GM23338 (cell line): ENCODE results near the gene EPHA8. TPM values are rescaled to one million over a fixed set of nuclear protein-coding genes. Genes with fewer than 3 reads are reported as not detected.

ENCODE experiments used
- ATAC-seq: fragments of 200-7000 bp; cut with Tn5 transposase; 3 replicates; pipeline ENCODE4 v1.9.1; 2020
- DNase-seq: peaks from one replicate; pipeline ENCODE4 v3.0.0-alpha.2; 2015; ENCODE audit warnings: low spot score
- H2AFZ ChIP-seq: fragments of 200-600 bp; sonication (generic); 2 replicates; pipeline ENCODE4 v1.8.0; 2016; ENCODE audit warnings: antibody characterized with exemption, mild to moderate bottlenecking, moderate library complexity
- H3F3A ChIP-seq: fragments of 200-600 bp; sonication (generic); replicated peaks from 2 replicates; pipeline ENCODE4 v1.8.0; 2017; ENCODE audit warnings: antibody characterized with exemption, mixed run types, low read depth
- H3K27ac ChIP-seq: fragments of 200-600 bp; sonication (generic); 2 replicates; pipeline ENCODE4 v1.6.1; 2016; ENCODE audit warnings: low read depth
- H3K27me3 ChIP-seq: fragments of 200-600 bp; sonication (generic); 2 replicates; pipeline ENCODE4 v1.8.0; 2016; ENCODE audit warnings: mild to moderate bottlenecking, mixed run types, moderate library complexity; ENCODE audit not compliant: insufficient read depth
- H3K36me3 ChIP-seq: fragments of 200-600 bp; sonication (generic); 2 replicates; pipeline ENCODE4 v1.8.0; 2016; ENCODE audit warnings: mild to moderate bottlenecking; ENCODE audit not compliant: insufficient read depth
- H3K4me1 ChIP-seq: fragments of 200-600 bp; sonication (generic); 2 replicates; pipeline ENCODE4 v1.8.0; 2016; ENCODE audit warnings: mild to moderate bottlenecking, moderate library complexity; ENCODE audit not compliant: insufficient read depth
- H3K4me2 ChIP-seq: fragments of 200-600 bp; sonication (generic); 2 replicates; pipeline ENCODE4 v1.7.1; 2017; ENCODE audit warnings: mixed run types
- H3K4me3 ChIP-seq: fragments of 200-600 bp; sonication (generic); 2 replicates; pipeline ENCODE4 v1.6.1; 2016; ENCODE audit warnings: mixed run types
- H3K79me2 ChIP-seq: fragments of 200-600 bp; sonication (generic); replicated peaks from 2 replicates; pipeline ENCODE4 v1.8.0; 2017; ENCODE audit warnings: mild to moderate bottlenecking; ENCODE audit not compliant: insufficient read depth
- H3K9me2 ChIP-seq: fragments of 200-600 bp; sonication (generic); 2 replicates; pipeline ENCODE4 v1.8.0; 2017; ENCODE audit not compliant: insufficient read depth
- H4K20me1 ChIP-seq: fragments of 200-600 bp; sonication (generic); replicated peaks from 2 replicates; pipeline ENCODE4 v1.8.0; 2017; ENCODE audit warnings: mild to moderate bottlenecking; ENCODE audit not compliant: insufficient read depth
- H3K27ac Mint-ChIP-seq: 2 replicates; pipeline ENCODE4 v1.8.0; 2020; ENCODE audit warnings: inconsistent platforms, mild to moderate bottlenecking, moderate library complexity, mixed read lengths
- H3K27me3 Mint-ChIP-seq: 3 replicates; pipeline ENCODE4 v1.8.0; 2022; ENCODE audit warnings: low read depth, mild to moderate bottlenecking, moderate library complexity, mixed read lengths, inconsistent platforms; ENCODE audit not compliant: insufficient read depth, poor library complexity
- H3K36me3 Mint-ChIP-seq: 3 replicates; pipeline ENCODE4 v1.8.0; 2021; ENCODE audit warnings: low read depth, mild to moderate bottlenecking, inconsistent platforms, moderate library complexity, mixed read lengths
- H3K4me1 Mint-ChIP-seq: 3 replicates; pipeline ENCODE4 v1.8.0; 2020; ENCODE audit warnings: mild to moderate bottlenecking, inconsistent platforms, mixed read lengths
- H3K4me3 Mint-ChIP-seq: 3 replicates; pipeline ENCODE4 v1.8.0; 2021; ENCODE audit warnings: moderate library complexity, mild to moderate bottlenecking, inconsistent platforms, mixed read lengths
- H3K9me3 Mint-ChIP-seq: 3 replicates; pipeline ENCODE4 v1.8.0; 2020; ENCODE audit warnings: moderate library complexity, mild to moderate bottlenecking, inconsistent platforms, mixed read lengths
- EZH2 ChIP-seq: fragments of 200-600 bp; sonication (generic); IDR thresholded peaks from one replicate; pipeline ENCODE4 v1.8.0; 2017; ENCODE audit warnings: antibody characterized with exemption, mild to moderate bottlenecking, low read depth; ENCODE audit not compliant: unreplicated experiment
- JUNB ChIP-seq: IDR thresholded peaks from one replicate; pipeline ENCODE4 v1.6.1; 2016; ENCODE audit warnings: antibody characterized with exemption; ENCODE audit not compliant: unreplicated experiment
- NANOG ChIP-seq: IDR thresholded peaks from 2 replicates; pipeline ENCODE4 v1.6.1; 2016; ENCODE audit warnings: antibody characterized with exemption, borderline replicate concordance
- POLR2AphosphoS5 ChIP-seq: IDR thresholded peaks from 2 replicates; pipeline ENCODE4 v1.6.1; 2016; ENCODE audit warnings: antibody characterized with exemption, low read depth
- STAT1 ChIP-seq: IDR thresholded peaks from one replicate; pipeline ENCODE4 v1.6.1; 2016; ENCODE audit warnings: antibody characterized with exemption; ENCODE audit not compliant: unreplicated experiment
- ZNF114 ChIP-seq: fragments of 250-450 bp; sonication (Bioruptor Pico); IDR thresholded peaks from 2 replicates; pipeline ENCODE4 v1.5.0; 2020; ENCODE audit warnings: mild to moderate bottlenecking, moderate library complexity
- ZNF331 ChIP-seq: fragments of 250-450 bp; sonication (Bioruptor Pico); IDR thresholded peaks from 2 replicates; pipeline ENCODE4 v1.5.0; 2020; ENCODE audit warnings: low read depth, mild to moderate bottlenecking, moderate library complexity
- polyA plus RNA-seq: library from polyadenylated mRNA; unstranded; fragments of >200 nt; fragmentation: Nextera tagmentation; extraction: Ambion mirVana; gene quantifications from 2 replicates; pipeline ENCODE4 v1.2.1, GENCODE V29; 2016
- total RNA-seq: library from RNA; depleted of rRNA; stranded (reverse); fragments of >200 nt; shearing (Covaris generic); gene quantifications from 2 replicates; pipeline ENCODE4 v1.2.3, GENCODE V29; 2014
- TF ChIP-seq, protein P1 (sequence below): fragments of 250-450 bp; sonication (Bioruptor Pico); IDR thresholded peaks from 2 replicates; pipeline ENCODE4 v1.5.0; 2020; ENCODE audit warnings: mild to moderate bottlenecking, moderate library complexity
- TF ChIP-seq, protein P2 (sequence below), 2 experiments: fragments of 200-600 bp in 1 of 2; sonication (generic) in 1 of 2; conservative IDR thresholded peaks; 2 replicates each; pipeline versions ENCODE4 v1.5.1 to v1.6.1; 2016 to 2017; ENCODE audit warnings: antibody characterized with exemption in 2 of 2, low read depth in 2 of 2, mild to moderate bottlenecking in 2 of 2, moderate library complexity in 1 of 2

EPHA8 gene
- total and polyA plus RNA-seq, 2 experiments from 2014 or later: 2.3 to 5.0 TPM

DNA sequence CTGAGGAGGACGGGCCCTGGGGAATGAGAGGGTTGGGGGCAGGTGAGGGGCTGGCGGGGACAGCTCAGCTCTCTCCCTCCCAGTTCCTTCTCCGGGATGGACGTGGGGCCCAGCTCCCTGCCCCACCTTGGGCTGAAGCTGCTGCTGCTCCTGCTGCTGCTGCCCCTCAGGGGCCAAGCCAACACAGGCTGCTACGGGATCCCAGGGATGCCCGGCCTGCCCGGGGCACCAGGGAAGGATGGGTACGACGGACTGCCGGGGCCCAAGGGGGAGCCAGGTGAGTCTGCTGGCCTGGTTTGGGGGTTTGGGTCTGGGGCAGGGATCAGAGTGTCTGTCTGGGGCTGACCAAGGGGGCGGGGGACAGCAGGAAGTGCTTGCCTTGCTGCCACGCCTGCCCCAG, 80.6 kb downstream of the EPHA8 start (continued):
- TF ChIP-seq, protein P1, sequence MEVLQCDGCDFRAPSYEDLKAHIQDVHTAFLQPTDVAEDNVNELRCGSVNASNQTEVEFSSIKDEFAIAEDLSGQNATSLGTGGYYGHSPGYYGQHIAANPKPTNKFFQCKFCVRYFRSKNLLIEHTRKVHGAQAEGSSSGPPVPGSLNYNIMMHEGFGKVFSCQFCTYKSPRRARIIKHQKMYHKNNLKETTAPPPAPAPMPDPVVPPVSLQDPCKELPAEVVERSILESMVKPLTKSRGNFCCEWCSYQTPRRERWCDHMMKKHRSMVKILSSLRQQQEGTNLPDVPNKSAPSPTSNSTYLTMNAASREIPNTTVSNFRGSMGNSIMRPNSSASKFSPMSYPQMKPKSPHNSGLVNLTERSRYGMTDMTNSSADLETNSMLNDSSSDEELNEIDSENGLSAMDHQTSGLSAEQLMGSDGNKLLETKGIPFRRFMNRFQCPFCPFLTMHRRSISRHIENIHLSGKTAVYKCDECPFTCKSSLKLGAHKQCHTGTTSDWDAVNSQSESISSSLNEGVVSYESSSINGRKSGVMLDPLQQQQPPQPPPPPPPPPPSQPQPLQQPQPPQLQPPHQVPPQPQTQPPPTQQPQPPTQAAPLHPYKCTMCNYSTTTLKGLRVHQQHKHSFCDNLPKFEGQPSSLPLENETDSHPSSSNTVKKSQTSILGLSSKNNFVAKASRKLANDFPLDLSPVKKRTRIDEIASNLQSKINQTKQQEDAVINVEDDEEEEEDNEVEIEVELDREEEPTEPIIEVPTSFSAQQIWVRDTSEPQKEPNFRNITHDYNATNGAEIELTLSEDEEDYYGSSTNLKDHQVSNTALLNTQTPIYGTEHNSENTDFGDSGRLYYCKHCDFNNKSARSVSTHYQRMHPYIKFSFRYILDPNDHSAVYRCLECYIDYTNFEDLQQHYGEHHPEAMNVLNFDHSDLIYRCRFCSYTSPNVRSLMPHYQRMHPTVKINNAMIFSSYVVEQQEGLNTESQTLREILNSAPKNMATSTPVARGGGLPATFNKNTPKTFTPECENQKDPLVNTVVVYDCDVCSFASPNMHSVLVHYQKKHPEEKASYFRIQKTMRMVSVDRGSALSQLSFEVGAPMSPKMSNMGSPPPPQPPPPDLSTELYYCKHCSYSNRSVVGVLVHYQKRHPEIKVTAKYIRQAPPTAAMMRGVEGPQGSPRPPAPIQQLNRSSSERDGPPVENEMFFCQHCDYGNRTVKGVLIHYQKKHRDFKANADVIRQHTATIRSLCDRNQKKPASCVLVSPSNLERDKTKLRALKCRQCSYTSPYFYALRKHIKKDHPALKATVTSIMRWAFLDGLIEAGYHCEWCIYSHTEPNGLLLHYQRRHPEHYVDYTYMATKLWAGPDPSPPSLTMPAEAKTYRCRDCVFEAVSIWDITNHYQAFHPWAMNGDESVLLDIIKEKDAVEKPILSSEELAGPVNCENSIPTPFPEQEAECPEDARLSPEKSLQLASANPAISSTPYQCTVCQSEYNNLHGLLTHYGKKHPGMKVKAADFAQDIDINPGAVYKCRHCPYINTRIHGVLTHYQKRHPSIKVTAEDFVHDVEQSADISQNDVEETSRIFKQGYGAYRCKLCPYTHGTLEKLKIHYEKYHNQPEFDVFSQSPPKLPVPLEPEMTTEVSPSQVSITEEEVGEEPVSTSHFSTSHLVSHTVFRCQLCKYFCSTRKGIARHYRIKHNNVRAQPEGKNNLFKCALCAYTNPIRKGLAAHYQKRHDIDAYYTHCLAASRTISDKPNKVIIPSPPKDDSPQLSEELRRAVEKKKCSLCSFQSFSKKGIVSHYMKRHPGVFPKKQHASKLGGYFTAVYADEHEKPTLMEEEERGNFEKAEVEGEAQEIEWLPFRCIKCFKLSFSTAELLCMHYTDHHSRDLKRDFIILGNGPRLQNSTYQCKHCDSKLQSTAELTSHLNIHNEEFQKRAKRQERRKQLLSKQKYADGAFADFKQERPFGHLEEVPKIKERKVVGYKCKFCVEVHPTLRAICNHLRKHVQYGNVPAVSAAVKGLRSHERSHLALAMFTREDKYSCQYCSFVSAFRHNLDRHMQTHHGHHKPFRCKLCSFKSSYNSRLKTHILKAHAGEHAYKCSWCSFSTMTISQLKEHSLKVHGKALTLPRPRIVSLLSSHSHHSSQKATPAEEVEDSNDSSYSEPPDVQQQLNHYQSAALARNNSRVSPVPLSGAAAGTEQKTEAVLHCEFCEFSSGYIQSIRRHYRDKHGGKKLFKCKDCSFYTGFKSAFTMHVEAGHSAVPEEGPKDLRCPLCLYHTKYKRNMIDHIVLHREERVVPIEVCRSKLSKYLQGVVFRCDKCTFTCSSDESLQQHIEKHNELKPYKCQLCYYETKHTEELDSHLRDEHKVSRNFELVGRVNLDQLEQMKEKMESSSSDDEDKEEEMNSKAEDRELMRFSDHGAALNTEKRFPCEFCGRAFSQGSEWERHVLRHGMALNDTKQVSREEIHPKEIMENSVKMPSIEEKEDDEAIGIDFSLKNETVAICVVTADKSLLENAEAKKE: no peak
- TF ChIP-seq EZH2 (no peak), JUNB (no peak)

DNA sequence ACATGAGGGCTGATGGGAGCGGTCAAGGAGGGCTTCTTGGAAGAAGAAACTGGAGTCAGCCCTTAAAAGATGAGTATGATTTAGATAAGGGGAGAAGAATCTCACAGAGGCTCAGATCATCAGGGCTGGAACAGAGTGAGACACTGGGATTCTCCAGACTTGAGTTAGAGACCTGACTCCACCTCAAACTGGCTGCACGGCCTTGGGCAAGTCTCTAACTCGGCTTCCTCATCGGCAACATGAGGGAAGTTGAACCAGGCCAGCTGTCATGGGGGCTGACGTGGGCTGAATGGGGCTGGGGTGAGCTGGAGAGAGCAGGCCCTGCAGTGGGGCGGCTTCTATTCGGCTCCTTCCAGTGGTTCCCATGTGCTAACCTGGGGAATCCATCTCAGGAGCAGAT, 82.6 kb downstream of the EPHA8 start:
- peaks cover 2% of the 10 kb centered on the region; the same call in 1 of the 3 replicates for H3K4me1 Mint-ChIP-seq
- peaks cover 15% of the 10 kb centered on the region for H3K27me3 Mint-ChIP-seq
- no peak for ATAC-seq
- H3K27ac ChIP-seq: no peak overlapping the region
- no peaks in the 10 kb centered on the region for H3K36me3 ChIP-seq
- H3K36me3 Mint-ChIP-seq: no peaks in the 10 kb centered on the region
- H3K9me2 ChIP-seq: no peaks in the 10 kb centered on the region
- H3K27me3 ChIP-seq: no peaks in the 10 kb centered on the region
- H3K9me3 Mint-ChIP-seq: no peaks in the 10 kb centered on the region
- H3K4me2 ChIP-seq: no peak overlapping the region
- no peak overlapping the region for H3K4me3 ChIP-seq
- H3K27ac Mint-ChIP-seq: no peak overlapping the region
- no peaks in the 10 kb centered on the region; the same call in 1 of the 2 replicates for H3F3A ChIP-seq
- no peak overlapping the region for H2AFZ ChIP-seq
- no peak overlapping the region for H3K4me3 Mint-ChIP-seq
- no peaks in the 10 kb centered on the region for H4K20me1 ChIP-seq
- no peaks in the 10 kb centered on the region for H3K4me1 ChIP-seq
- no peaks in the 10 kb centered on the region for H3K79me2 ChIP-seq
- DNase-seq: no peak
- TF ChIP-seq, protein P2, sequence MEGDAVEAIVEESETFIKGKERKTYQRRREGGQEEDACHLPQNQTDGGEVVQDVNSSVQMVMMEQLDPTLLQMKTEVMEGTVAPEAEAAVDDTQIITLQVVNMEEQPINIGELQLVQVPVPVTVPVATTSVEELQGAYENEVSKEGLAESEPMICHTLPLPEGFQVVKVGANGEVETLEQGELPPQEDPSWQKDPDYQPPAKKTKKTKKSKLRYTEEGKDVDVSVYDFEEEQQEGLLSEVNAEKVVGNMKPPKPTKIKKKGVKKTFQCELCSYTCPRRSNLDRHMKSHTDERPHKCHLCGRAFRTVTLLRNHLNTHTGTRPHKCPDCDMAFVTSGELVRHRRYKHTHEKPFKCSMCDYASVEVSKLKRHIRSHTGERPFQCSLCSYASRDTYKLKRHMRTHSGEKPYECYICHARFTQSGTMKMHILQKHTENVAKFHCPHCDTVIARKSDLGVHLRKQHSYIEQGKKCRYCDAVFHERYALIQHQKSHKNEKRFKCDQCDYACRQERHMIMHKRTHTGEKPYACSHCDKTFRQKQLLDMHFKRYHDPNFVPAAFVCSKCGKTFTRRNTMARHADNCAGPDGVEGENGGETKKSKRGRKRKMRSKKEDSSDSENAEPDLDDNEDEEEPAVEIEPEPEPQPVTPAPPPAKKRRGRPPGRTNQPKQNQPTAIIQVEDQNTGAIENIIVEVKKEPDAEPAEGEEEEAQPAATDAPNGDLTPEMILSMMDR (conservative IDR thresholded peaks at IDR 0.05; ENCODE audit: low read depth in 2 of 2): no peak
- TF ChIP-seq POLR2AphosphoS5 (no peak), ZNF331 (no peak), EZH2 (no peak), STAT1 (no peak), NANOG (no peak), ZNF114 (CRISPR knock-in tag) (no peak), JUNB (no peak)
- TF ChIP-seq, protein P1: no peak
